Activated T-cell treated with anti-CD3 and anti-CD28 coated beads for 48 hours (primary cell): ENCODE results near the gene AGPAT2.

Source experiments
- DNase-seq: peaks from one replicate; pipeline ENCODE4 v3.0.0-alpha.2; 2020; ENCODE audit warnings: low read depth

AGPAT2 gene

DNA sequence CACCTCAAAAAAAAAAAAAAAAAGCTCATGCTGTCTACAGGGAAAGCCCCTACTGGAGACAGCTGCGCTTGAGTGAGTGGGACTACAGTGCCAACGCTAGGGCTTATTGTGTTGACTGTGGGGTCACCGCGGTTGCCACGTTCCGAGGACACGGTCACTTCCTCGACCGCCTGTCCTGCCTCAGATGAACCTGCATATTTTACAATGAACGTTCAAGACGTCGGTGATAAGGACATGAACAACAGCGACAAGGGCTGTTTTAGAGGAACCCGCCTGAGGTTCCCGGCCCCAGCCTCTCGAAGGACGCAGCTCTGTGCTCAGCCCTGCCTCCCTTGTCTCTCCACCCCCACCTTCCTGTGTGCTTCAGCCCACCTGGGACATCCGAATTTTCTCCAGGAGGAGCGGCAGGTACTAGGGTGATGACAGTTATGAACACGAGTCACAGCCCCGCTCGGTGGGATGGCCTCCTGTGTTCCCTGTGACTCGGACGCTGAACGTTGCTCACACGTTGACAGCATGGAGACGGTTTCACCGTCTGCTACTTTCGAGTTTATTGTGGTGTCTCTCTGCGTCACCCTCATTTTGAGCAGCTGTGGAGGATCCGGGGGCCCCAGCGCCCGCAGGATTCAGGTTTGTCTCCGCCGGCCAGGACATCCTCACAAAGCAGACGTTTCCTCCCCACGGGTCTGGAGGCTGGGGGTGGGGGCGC lies 13.9 kb upstream of the AGPAT2 start:
- peak; percentile 72 for DNase-seq

DNA sequence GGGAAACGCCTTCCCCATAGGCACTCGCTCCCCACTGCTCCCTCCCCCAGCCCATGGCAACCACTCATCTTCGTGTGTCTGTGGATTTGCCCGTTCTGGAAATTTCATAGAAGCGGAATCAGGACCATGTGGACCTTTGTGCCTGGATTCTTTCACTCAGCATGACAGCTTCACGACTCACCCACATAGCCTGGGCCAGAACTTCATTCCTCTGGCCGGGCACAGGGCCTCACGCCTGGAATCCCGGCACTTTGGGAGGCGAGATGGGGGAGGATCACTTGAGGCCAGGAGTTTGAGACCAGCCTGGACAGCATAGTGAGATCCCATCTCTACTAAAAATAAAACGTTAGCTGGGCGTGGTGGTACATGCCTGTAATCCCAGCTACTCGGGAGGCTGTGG lies 13.0 kb upstream of the AGPAT2 start:
- DNase-seq: no peak

DNA sequence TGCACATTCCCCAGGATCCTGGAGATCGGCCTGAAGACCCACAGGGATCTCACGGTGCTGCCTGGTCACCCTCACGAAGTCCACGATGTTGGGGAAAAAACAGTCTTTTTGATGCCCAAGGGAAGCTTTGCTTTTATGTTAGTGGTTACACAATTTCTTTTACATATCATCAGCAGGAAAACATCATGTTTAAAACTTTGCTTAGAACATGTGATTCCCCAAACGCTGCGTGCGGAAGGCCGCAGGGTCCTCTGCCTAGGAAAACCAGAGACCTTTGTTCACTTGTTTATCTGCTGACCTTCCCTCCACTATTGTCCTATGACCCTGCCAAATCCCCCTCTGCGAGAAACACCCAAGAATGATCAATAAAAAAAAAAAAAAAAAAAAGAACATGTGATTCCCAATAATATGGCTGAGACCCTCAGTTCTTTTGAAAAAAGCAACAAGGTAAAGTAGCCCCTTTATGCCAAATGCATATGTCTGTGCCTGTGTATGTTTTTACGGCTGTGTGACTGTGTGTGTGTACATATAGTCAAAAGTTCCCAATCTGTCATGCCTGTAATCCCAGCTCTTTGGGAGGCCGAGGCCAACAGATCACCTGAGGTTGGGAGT lies 11.5 kb upstream of the AGPAT2 start:
- DNase-seq: no peak

DNA sequence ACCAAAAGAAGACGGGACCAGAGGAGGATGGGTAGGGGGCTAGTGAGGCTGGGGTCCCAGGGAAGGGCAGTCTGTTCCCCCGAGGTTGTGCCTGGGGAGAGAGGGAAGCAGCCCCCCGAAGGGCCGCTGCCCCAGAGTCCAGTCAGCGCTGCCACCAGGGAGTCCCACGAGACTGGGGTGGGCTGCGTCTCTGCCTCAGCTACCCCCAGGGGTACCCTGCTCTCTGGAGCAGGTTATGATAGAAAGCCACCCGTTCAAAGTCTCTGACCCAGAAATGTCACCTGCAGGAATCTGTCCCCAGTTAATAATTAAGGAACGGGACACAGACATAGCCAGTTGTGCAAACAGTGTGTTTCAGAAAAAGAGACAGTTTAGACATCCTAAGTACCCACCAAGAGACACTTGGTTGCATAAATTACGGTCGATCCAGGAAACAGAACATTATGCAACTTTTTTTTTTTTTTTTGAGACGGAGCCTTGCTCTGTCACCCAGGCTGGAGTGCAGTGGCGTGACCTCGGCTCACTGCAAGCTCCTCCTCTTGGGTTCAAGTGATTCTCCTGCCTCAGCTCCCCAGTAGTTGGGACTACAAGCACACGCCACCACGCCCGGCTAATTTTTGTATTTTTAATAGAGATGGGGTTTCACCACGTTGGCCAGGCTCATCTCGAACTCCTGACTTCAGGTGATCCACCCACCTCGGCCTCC lies 10.7 kb upstream of the AGPAT2 start:
- DNase-seq: no peak

DNA sequence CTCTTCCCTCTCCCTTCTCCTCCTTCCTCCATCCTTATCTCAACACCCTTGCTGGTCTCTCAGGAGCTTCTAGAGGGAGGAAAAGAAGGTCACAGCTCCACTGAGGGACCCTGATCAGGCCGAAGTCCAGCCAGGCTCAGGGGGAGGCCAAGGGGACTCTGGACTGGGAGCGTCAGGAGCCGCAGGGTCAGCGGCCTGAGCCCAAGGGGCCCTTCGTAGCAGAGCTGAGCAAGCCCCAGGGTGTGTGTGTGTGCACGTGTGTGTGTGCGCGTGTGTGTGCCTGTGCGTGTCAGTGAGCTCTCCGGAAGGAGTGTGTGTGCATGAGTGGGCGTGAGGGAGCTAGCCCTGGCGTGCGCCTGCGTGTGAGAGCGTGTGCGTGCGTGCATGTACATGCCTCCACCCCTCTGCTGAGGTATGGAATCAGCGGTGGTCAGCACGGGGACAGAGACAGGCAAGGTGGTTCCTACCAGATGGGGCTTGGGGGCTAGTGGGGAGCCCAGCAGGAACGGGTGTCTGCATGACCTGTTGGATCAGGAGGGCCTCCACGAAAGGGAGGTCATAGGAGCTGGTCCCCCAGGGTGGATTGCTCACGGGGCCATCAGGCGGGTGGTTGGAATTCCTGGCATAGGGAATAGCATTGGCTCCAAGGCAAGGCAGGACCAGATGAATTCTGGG lies 10.0 kb upstream of the AGPAT2 start:
- DNase-seq: no peak

DNA sequence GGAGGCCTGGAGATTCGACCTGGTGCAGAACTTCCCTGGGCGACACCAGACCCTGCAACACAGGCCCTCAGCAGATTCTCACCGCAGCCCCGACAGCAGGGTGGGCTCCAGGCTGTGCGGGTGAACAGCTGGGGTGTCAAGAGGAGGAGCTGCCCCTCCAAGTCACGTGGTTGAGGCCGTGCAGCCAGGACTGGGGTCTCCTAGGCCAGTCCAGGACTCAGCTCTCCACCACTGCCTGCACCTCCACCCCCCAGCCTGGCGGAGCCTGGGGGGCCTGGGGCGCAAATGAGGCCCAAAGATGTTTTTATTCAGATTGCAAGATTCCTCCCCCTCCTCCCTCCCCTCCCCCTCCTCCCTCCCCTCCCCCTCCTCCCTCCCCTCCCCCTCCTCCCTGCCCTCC lies 9.2 kb upstream of the AGPAT2 start:
- no peak for DNase-seq

DNA sequence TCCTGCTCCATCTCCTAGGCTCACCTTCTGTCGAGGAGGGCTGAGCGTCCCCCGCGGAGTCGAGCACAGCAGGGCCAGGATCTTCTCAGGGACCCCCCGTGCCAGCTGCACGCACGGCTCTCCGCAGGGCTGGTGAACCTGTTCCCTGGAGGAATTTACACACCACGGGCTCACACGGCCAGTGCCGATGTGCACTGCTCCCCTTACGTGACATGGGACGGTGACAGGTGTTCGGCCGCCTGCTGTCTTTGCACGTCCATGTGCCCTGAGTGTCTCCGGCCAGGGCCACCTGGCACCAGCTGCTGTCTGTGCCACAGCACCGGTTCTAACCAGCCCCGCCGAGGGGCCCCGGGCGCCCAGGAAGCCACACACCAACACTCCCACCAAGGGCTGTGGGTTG lies 8.7 kb upstream of the AGPAT2 start:
- no peak for DNase-seq

DNA sequence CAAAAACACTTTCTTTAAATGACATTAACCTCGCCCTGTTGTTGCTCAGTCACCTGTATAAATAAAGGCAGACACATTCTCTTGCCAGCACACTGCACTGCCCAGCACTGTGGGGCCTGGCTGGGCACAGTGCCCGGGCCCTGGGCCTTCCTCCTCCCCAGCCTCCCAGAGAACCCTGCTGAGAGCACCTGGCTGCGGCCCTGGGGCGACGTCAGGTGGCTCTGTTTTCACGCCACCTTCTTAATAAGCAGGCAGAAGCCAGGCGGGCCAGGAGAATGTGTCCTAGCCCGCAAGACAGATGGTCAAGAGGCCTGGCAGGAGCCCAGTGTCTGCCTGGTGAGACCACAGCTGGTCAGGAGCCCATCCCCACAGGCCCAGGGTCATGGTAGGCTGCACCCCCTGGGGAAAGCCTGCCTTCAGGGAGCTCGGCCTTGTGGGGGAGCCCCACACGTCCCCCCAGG lies 8.2 kb upstream of the AGPAT2 start:
- DNase-seq: no peak

DNA sequence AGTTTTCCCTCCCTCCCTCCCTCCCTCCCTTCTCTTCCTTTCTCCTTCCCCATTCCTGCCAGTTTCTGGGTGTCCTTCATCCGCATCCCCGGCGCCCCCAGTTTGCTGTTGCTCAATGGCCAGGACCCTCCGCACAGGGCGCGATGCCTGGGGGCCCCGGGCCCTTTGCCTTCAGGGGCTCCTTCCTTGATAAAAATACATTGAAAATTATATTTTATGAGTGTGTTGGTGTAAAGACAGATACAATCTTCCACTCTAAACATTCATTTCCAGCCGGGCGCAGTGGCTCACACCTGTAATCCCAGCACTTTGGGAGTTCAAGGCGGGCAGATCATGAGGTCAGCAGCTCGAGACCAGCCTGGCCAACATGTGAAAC lies 7.6 kb upstream of the AGPAT2 start:
- DNase-seq: no peak

DNA sequence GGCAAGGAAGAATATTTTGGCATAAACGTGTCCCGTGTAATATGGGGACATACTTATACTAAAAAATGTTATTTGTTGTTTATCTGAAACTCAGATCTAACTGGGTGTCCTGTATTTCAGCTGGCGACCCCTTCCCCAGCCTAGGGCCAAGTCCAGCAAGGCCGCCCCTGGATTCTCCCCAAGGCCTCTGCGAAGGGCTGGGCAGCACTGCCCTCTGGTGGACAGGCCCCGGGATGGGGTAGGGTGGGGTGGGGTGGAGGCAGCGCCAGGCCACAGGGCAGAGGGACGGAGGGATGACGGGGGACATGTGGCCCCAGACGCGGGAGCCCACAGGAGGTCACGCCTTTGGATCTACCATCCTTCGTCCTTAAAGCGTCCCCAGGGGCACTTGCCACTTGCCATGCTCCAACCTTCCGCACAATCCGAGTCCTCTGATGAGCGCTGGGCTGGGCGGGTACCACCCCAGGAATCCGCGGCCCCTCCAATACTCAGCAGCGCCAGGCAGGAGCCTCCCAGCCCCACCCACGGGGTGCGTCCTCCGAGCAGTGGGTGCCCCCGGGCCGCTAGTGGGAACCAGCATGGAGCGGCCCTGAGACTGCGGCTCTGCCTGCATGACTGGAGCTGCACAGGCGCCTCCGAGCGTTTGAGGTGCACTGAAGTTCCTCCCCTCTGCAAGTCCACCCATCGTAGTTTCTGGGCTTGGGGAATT lies 7.1 kb upstream of the AGPAT2 start:
- peak; percentile 37 for DNase-seq

DNA sequence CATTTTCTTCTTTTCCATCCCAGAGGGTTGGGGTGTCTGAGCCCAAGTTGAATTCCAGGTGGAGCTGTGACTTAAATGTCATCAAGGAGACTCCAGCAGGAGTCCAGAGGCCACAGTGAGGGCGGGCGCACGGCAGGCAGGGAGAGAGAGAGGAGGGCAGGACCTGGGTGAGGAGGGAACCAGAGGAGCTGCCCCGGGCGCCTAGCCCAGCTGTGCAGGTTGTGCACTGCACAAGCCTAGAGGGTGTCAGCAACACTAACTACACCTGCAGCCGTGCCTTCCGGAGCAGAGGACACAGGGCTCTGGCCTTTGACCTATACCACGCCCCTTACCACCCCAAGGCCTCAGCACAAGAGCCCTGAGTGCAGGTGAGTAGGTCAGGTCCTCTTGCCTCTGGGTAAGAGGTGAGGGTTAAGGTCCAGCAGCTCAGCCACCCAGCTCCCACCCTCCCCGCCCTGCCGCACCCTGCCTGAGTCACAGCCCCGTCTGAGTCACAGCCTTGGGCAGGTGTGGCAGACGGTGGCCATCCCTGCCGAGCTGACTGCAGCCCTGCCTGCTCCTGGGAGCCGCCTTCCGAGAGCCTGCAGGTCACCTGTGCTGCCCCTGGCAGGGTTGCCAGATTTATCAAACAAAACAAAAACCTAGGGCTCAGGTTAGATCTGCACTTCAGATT lies 6.4 kb upstream of the AGPAT2 start:
- no peak for DNase-seq

DNA sequence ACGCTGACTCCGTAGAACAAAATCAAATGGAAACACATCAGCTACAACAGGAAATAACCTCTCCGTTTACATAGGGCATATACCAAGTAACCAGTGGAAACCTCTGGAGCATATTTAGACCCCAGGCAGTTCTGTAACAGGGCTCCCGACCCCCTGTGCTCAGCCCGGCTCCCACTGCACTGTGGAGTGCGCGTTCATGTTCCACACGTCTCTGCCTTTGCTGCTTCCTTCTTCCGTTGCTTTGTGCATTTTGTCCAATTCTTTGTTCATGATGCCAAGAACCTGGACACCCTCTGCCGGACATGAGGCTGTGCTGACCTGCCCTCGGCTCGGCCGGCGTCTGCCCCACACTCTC lies 5.9 kb upstream of the AGPAT2 start:
- no peak for DNase-seq

DNA sequence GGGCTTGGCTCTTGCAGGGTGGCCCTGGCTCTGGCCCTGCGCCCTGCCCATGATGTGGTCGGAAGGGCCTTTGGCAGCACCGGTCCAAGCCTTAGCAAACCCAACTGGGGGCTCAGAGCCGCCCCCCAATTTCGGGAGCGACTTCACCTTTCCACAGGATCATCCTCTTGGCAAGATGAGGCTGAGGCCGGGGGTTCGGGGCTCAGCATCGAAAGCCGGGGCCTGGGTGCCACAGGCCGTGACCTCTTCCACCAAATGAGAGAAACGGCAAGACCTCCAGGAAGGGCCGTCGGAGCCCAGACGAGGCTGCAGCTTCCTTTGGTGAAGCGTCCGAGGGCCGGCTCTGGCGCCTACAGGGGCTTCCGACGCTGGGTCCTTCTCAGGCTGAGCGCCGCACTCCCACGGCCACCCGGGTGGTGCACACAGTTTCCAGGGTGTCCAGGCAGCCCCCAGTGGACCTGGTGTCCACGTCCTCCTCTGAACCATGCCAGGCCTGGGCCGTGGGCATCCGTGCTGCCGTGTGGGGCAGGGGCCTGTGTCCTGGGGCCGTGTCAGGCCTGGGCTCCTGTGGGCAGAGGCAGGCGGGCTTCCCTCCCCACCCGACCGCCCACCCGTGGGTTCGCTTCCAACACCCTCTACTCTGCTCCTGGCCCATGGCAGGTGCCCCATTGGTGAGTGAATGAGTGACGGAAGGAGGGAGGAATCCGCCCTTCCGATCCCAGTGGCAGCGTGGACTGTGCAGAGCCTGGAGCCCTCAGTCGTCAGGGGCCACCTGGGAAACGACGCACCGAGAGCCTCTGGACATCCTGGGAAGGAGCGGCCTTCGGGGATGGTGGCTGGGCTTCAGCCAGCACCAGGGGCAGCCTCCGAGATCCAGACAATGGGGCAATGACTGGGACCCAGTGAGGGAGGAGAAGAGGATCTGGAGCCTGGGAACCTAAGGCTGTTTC lies 5.2 kb upstream of the AGPAT2 start:
- no peak for DNase-seq

DNA sequence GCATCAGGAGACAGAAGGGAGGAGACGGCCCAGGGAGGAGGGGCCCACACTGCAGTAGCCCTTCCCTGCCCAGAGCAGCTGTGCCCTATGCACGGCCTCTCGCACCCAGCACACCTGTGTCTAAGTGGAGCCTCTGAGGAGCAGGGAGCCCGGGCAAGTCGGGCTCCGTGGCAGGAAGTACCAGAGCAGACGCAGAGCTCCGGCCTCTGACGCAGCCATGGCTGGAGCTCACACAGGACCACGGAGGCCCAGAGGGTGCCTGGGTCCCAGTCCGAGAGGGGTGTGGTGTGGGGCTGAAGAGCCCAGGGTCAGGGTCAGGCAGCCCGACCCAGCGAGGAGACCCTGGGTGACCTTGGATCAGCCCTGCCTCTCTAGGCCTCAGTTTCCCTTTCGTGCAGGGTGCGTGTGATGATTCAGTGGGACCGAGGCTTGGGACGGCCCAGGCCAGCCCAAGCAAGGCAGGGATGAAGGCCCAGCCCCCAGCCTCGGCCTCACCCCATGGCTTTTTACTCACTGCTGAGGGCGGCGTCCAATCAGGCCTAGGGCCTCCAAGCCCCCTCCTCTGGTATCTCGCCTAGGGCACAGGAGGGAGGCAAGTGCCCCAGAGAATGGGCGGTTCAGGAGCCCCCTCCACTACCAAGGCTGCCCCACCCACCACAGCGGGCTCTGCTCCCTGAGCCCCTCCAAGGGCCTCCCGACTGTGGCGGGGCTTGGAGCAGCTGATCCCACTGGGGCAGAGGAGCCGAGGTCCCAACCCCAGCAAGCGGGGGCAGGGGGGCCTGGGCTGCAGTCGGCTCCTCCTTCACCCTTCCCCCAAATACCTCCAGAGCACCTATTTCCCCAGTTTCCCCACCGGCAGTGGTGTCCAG lies 4.3 kb upstream of the AGPAT2 start:
- DNase-seq: no peak

DNA sequence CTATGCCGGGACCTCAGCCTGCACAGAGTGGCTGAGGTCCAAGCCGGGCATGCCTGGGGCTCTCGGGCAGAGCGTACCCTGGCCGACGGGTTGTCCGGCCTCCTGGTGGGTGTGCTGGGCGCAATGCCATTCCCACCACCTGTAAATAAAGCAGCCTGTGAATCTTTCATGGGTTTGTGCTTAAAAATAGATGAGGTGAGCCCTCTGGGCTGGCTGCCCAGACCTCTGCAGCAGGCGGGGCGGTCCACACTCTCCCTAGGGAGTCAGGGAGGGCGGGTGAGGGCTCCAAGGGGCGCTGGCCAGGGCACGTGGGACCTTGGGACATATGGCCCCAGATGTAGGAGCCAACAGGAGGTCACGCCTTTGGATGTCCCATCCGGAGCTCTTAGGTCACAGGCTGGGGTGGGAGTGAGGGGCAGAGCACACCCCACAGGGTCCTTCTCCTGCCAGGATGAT lies 3.6 kb upstream of the AGPAT2 start:
- no peak for DNase-seq

DNA sequence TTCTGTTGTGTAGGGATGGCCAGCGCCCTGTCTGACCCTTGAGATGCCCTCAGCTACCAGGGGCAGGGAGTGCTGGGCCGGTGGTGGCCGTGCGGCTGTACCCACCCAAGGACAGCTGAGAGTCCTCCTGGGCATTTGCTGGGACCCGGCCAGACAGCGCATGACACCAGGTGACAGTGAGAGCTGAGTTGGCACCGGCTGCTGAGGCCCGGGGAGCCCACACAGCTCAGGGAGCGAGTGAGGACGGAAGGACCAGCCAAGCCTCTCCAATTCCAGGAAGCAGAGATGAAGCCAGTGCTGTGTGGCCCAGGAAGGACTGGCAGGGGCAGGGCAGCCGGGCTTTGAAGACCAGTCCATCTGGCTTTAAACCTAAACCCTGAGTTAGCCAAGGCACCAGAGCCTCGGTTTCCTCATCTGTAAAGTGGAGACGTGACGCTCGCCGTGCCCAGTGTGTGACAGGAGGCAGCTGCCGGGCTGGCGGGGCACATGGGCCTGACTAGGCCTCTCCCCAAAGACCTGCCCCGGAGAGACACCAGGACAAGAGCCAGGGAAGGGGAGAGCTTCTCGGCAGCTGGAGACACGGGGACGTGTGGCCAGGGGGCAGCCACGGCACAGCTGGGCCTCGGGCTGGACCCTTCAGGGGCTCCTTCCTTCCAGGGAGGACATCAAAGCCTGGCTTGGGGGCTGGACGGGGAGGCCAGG lies 3.0 kb upstream of the AGPAT2 start:
- no peak for DNase-seq

DNA sequence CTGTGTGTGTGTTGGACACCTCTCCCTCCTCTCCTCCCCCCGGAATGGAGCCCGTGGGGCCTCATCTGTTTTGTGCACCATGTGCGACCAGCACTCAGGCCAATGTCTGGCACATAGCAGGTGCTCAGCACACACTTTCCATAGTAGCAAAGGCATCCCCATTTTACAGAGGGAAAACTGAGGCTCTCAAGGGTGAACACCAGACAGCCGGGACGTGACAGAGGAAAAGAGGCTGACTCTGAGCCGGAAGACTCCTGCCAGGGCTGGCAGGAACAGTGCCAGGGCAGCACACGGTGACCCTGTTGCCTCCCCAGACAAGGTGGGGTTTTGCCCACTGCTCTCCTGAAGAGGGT lies 1.8 kb upstream of the AGPAT2 start:
- no peak for DNase-seq

DNA sequence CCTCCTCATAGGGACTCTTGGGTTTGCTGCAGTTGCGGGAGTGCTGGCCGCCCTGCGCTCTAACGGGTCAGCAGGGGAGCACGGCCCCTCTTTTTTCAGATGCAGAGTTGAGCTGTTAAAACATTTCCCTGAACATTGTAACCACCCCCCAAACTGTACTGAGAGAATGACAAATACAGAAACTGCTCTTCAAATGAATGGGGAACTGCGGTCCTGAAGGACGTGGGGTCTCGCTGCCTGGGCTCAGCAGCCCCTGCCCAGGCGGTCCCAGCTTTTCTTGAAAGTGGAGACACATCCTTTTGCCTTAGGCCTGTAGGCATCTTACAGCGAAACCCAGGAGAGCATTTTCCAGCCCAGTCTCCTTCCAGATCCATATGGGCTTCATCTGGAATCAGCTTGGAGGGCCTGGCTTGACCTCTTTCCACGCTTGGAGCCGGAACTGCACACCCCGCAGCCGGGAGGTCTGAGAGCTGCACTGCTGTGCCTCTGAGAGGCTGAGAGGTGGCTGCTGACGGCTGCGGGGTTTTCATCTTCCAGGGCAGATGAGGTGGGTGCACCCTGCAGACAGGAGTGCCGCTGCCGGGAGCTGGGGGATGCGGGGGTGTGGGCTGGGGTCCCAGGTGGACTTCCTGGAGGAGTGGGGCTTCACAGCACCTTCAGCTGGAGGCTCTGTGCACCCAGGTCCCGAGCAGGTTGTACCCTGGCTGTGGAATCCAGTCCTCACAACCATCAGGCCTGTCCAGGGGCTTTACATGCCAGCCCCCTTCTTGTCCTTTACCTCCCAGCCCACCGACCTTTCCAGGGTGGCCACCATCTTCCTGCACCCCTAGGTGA lies 1.2 kb upstream of the AGPAT2 start:
- no peak for DNase-seq
